Measurements from ENCODE around the gene P2RY4. TPM values are rescaled to one million over a fixed set of nuclear protein-coding genes. Genes with fewer than 3 reads are reported as not detected.

Gene P2RY4
- total and polyA plus RNA-seq, 10 of the 15 experiments (the other 5 are each of a cell fraction or from before 2014, with no cell fraction given), result 0.07 to 0.44 (median 0.13) TPM; not detected in 7

DNA sequence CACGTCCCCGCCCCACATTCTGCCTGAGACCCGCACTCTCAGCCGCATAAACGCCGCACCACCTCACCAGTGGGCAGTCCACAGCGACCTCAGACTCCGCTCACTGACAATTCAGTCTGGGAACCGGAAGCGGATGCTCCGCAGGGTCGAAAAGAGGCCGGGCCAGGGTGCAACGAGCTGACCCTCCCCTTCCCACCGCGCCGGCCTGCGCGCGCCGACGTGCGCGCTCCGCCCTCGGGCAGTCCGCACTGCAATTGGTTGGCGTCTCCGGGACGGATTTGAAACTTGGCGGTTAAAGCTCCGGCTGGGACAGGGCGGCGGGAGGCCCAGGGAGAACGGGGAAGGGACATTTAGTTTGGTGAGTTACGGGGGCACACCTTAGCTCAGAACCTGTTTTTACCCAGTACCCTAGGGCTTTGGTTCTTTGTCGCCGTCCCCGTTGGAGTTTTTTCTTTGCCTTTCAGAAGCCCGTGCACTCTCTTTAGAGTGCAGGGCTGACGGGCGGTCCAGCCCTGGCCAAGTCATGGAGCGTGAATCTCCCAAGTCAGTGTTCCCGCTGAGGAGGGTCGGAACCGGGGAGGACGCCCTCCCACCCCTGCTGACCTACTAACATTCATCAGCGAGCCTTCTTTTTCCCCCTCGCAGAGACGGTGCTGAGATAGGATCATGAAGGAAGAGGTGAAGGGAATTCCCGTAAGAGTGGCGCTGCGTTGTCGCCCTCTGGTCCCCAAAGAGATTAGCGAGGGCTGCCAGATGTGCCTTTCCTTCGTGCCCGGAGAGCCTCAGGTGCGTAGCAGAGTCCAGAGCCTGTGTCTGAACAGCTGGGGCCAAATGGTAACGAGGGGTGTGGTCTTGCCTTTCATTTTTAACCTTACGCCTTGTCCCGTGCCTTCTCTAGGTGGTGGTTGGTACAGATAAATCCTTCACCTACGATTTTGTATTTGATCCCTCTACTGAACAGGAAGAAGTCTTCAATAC lies 30.1 kb upstream of the P2RY4 start, which contains the start of the genes KIF4A and PDZD11:
Gene KIF4A (plus strand): TSS at position 312 of the 978 bp plus-strand sequence. CDS start 355 bp downstream, at position 667.
Gene PDZD11 (minus strand): TSS at position 135 of the 978 bp plus-strand sequence. CDS start 586 bp downstream, outside the sequence.
- H3K9ac ChIP-seq (ENCODE audit: control insufficient read depth, insufficient read depth, low read length), result peak within 1 kb of the TSS; percentile 72
- in situ Hi-C loops (cut with MboI) (no loop called here), intact Hi-C loops (cut with micrococcal nuclease; ENCODE audit: unreplicated experiment) (no loop called here)
- 27% methylated on average over 59 of the region's 62 CpGs for WGBS (ENCODE audit: insufficient coverage, insufficient replicate concordance, low lambda C conversion rate, missing lambda C conversion rate)
- CTCF ChIA-PET, result interaction anchor here (1.0 to 1.1 kb wide), 3 partner anchors 143 to 157 kb away, joined by 3 to 8 read pairs (median 4); partner anchors contain the start of gene IGBP1
- H4K20me1 ChIP-seq (ENCODE audit: control insufficient read depth, insufficient read depth), result no peaks in the 10 kb centered on the region
- no peaks in the 10 kb centered on the region for H3K36me3 ChIP-seq (ENCODE audit: control insufficient read depth in 2 of 2, insufficient read depth in 2 of 2, low read length in 1 of 2)
- H3K79me2 ChIP-seq (ENCODE audit: control insufficient read depth, insufficient read depth, low read length), result peaks cover 9% of the 10 kb centered on the region
- no TSS peak for BruUV-seq (replicated peaks)
- peak within 1 kb of the TSS; percentile 71 for H3K27ac ChIP-seq (ENCODE audit: control insufficient read depth, insufficient read depth)
- FAIRE-seq (no peak), DNase-seq (ENCODE audit: low read depth, low spot score) (peak; percentile 54), ATAC-seq (peak; percentile 99)
- H3K9me3 ChIP-seq (replicated peaks; ENCODE audit: control insufficient read depth, insufficient read depth, low read length), result no peaks in the 10 kb centered on the region
- SMC1A ChIA-PET (ENCODE audit: uncharacterized antibody, unreplicated experiment), result interaction anchor here (1.0 to 1.4 kb wide), 4 partner anchors 16 to 157 kb away, joined by 3 to 4 read pairs (median 4); partner anchors contain the start of gene IGBP1
- no peaks in the 10 kb centered on the region for H3K27me3 ChIP-seq (replicated peaks in 1 of 2; ENCODE audit: control insufficient read depth in 2 of 2, insufficient read depth in 2 of 2, low read length in 1 of 2)
- peak within 1 kb of the TSS; percentile 69 for H3K4me3 ChIP-seq
- peak within 1 kb of the TSS; percentile 40 for H3K4me2 ChIP-seq (ENCODE audit: control insufficient read depth, insufficient read depth)
- peak within 1 kb of the TSS; percentile 77 for H2AFZ ChIP-seq (ENCODE audit: control insufficient read depth, low read depth, low read length)
- RAD21 ChIA-PET (ENCODE audit: unreplicated experiment), result interaction anchor here (1.4 kb wide), 1 partner anchor 157 kb away, joined by 7 read pairs; the partner anchor contains the start of gene IGBP1
- POLR2A ChIA-PET, result interaction anchor here (1.0 kb wide), 1 partner anchor 157 kb away, joined by 6 read pairs; the partner anchor contains the start of gene IGBP1
- no peaks in the 10 kb centered on the region for H3K4me1 ChIP-seq (ENCODE audit: control insufficient read depth, insufficient read depth, low read length)
- TF ChIP-seq STAT3 (IDR thresholded peaks at IDR 0.05; ENCODE audit: low read depth, low read length) (no peak), SP1 (IDR thresholded peaks at IDR 0.05; ENCODE audit: low read depth, low read length) (peak; percentile 22), EP300 (IDR thresholded peaks at IDR 0.05; ENCODE audit: borderline replicate concordance in 1 of 2, control insufficient read depth in 1 of 2, low read depth in 2 of 2, low read length in 2 of 2) (no peak), NR2C1 (IDR thresholded peaks at IDR 0.05) (peak; percentile 85), NRF1 (conservative IDR thresholded peaks at IDR 0.05; ENCODE audit: low read depth, low read length) (peak; percentile 71), RAD21 (IDR thresholded peaks at IDR 0.05; ENCODE audit: insufficient read depth, low read depth, low read length) (no peak), DPF2 (IDR thresholded peaks at IDR 0.05) (no peak), ZNF217 (IDR thresholded peaks at IDR 0.05) (no peak), NBN (IDR thresholded peaks at IDR 0.05) (no peak)
- TF ChIP-seq, protein P1, sequence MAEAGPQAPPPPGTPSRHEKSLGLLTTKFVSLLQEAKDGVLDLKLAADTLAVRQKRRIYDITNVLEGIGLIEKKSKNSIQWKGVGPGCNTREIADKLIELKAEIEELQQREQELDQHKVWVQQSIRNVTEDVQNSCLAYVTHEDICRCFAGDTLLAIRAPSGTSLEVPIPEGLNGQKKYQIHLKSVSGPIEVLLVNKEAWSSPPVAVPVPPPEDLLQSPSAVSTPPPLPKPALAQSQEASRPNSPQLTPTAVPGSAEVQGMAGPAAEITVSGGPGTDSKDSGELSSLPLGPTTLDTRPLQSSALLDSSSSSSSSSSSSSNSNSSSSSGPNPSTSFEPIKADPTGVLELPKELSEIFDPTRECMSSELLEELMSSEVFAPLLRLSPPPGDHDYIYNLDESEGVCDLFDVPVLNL (IDR thresholded peaks at IDR 0.05; ENCODE audit: low read depth, low read length), result peak; percentile 94
- TF ChIP-seq, protein P2, sequence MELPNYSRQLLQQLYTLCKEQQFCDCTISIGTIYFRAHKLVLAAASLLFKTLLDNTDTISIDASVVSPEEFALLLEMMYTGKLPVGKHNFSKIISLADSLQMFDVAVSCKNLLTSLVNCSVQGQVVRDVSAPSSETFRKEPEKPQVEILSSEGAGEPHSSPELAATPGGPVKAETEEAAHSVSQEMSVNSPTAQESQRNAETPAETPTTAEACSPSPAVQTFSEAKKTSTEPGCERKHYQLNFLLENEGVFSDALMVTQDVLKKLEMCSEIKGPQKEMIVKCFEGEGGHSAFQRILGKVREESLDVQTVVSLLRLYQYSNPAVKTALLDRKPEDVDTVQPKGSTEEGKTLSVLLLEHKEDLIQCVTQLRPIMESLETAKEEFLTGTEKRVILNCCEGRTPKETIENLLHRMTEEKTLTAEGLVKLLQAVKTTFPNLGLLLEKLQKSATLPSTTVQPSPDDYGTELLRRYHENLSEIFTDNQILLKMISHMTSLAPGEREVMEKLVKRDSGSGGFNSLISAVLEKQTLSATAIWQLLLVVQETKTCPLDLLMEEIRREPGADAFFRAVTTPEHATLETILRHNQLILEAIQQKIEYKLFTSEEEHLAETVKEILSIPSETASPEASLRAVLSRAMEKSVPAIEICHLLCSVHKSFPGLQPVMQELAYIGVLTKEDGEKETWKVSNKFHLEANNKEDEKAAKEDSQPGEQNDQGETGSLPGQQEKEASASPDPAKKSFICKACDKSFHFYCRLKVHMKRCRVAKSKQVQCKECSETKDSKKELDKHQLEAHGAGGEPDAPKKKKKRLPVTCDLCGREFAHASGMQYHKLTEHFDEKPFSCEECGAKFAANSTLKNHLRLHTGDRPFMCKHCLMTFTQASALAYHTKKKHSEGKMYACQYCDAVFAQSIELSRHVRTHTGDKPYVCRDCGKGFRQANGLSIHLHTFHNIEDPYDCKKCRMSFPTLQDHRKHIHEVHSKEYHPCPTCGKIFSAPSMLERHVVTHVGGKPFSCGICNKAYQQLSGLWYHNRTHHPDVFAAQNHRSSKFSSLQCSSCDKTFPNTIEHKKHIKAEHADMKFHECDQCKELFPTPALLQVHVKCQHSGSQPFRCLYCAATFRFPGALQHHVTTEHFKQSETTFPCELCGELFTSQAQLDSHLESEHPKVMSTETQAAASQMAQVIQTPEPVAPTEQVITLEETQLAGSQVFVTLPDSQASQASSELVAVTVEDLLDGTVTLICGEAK (IDR thresholded peaks at IDR 0.05; ENCODE audit: borderline replicate concordance), result peak; percentile 78
- TF ChIP-seq, protein P3, sequence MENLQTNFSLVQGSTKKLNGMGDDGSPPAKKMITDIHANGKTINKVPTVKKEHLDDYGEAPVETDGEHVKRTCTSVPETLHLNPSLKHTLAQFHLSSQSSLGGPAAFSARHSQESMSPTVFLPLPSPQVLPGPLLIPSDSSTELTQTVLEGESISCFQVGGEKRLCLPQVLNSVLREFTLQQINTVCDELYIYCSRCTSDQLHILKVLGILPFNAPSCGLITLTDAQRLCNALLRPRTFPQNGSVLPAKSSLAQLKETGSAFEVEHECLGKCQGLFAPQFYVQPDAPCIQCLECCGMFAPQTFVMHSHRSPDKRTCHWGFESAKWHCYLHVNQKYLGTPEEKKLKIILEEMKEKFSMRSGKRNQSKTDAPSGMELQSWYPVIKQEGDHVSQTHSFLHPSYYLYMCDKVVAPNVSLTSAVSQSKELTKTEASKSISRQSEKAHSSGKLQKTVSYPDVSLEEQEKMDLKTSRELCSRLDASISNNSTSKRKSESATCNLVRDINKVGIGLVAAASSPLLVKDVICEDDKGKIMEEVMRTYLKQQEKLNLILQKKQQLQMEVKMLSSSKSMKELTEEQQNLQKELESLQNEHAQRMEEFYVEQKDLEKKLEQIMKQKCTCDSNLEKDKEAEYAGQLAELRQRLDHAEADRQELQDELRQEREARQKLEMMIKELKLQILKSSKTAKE (IDR thresholded peaks at IDR 0.05; ENCODE audit: low read depth, poor library complexity, severe bottlenecking), result no peak
